ENCODE results near the gene STAC2.

Gene STAC2

GRCh38 chr17:39231591-39232551, 6.1 kb upstream of the STAC2 start:
- peak; percentile 68 for DNase-seq

- DNase-seq, result no peak
These were observed 5.4 kb upstream of the STAC2 start for GRCh38 chr17:39231091-39231561.

GRCh38 chr17:39230361-39230760, 4.6 kb upstream of the STAC2 start:
- DNase-seq, result no peak

- no peak for DNase-seq
These were observed 3.6 kb upstream of the STAC2 start for GRCh38 chr17:39229274-39229913.

GRCh38 chr17:39227364-39227919, 1.7 kb upstream of the STAC2 start:
- no peak for DNase-seq

GRCh38 chr17:39225959-39226683, 376 bp upstream of the STAC2 start:
- DNase-seq, result peak; percentile 62

- DNase-seq, result no peak
These were observed 902 bp downstream of the STAC2 start for GRCh38 chr17:39224778-39225307.

GRCh38 chr17:39223907-39224777, 1.6 kb downstream of the STAC2 start:
- no peak for DNase-seq

- DNase-seq, result no peak
These were observed 2.6 kb downstream of the STAC2 start for GRCh38 chr17:39222866-39223834.

- DNase-seq, result no peak
These were observed 3.6 kb downstream of the STAC2 start for GRCh38 chr17:39222151-39222550.

GRCh38 chr17:39221572-39221971, 4.2 kb downstream of the STAC2 start:
- no peak for DNase-seq

GRCh38 chr17:39219647-39220154, 6.0 kb downstream of the STAC2 start:
- DNase-seq, result no peak

- DNase-seq, result no peak
These were observed 6.8 kb downstream of the STAC2 start for GRCh38 chr17:39218906-39219305.

GRCh38 chr17:39217734-39218369, 7.9 kb downstream of the STAC2 start:
- no peak for DNase-seq

- no peak for DNase-seq
These were observed 11.9 kb downstream of the STAC2 start for GRCh38 chr17:39213852-39214251.

GRCh38 chr17:39212841-39213480, 12.8 kb downstream of the STAC2 start:
- no peak for DNase-seq

GRCh38 chr17:39212195-39212810, 13.4 kb downstream of the STAC2 start:
- no peak for DNase-seq

GRCh38 chr17:39210093-39210434, 15.7 kb downstream of the STAC2 start:
- no peak for DNase-seq

Measured in CD4-positive, alpha-beta T cell treated with Interleukin-15 for 1 hour (primary cell).